ENCODE measurements around the gene PDGFA.

The PDGFA gene

DNA sequence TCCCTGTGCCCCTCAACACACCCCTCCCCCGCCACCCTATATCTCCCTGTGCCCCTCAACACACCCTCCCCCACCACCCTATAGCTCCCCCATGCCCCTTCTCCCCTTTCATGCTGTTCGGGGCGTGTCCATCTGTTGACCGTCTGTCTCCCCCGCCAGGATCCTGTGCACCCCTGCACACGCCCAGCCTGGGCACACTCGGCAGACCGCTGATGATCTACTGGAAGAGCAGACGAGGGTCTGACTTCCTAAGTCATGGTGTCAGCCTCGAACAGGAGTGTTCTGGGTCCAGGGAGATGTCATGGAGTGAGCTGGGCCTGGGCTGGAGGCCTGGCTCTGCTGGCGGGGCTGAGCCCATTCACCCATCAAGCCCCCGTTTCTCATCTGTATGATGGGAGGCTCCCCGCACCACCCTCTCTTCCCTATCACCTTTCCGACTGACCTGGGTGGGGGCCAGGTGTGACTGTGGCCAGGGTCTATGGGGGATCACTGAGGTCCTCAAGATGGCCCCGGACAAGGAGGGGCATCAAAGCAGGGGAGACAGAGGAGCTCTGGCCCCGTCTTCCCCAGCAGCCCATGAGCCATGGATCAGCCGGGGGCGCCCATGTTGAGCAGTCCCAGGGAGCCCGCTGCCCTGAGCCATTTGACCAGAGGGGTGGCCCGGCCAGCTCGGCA lies 48.3 kb downstream of the PDGFA start:
- DNase-seq: no peak

GRCh38 chr7:469563-469961 lies 50.1 kb downstream of the PDGFA start:
- DNase-seq: no peak

DNA sequence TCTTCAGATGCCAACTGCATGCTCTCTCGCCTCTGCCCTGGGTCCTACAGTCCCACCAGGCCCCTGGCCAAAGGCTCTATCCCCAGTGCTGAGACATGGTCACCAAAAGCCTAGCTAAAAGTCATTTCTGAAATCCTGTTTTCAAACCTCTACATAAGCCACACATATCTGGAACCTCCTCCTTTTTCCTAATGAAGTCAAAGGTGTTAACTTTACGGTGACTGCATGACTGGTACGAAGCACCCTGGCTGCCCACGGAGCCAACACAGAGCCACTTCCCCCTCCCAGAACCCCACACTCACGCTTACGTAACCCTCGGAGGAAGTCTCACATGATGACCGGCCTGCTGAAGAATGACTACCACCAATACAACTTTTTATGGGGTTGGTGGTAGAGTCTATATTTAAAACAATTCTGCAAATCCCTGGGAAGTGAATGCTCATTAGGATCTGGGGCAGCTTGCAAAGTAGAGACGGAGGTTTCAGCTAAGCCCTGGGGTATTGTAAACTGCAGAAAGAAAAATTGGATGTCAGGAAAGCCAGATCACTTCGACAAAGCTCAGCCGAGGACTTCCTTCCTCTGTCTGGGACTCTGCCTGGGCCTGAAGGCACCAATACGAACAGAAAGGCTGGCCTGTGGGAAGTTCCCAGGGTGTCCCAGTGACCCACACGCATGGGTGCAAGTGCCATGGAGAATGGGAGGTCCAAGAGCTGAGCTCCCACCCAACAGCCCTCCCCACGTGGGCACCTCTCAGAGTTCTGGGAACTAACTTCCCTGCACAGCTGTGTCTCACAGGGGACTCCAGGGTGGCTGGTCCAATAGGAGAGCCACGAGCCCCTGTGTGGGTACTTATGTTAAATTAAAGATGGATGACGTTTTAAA lies 50.7 kb downstream of the PDGFA start:
- no peak for DNase-seq

- DNase-seq: no peak
These were observed 51.6 kb downstream of the PDGFA start for GRCh38 chr7:467856-468545.

DNA sequence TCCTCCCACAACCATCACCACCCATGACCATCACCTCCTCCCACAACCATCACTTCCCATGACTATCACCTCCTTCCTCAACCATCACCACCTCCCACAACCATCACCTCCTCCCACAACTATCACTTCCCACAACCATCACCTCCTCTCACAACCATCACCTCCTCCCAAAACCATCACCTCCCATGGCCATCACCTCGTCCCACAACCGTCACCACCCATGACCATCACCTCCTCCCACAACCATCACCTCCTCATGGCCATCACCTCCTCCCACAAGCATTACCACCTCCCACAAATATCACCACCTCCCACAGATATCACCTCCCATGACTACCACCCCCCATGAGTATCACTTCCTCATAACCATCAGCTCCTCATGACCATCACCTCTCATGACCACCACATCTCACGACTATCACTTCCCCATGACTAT lies 52.2 kb downstream of the PDGFA start:
- no peak for DNase-seq

DNA sequence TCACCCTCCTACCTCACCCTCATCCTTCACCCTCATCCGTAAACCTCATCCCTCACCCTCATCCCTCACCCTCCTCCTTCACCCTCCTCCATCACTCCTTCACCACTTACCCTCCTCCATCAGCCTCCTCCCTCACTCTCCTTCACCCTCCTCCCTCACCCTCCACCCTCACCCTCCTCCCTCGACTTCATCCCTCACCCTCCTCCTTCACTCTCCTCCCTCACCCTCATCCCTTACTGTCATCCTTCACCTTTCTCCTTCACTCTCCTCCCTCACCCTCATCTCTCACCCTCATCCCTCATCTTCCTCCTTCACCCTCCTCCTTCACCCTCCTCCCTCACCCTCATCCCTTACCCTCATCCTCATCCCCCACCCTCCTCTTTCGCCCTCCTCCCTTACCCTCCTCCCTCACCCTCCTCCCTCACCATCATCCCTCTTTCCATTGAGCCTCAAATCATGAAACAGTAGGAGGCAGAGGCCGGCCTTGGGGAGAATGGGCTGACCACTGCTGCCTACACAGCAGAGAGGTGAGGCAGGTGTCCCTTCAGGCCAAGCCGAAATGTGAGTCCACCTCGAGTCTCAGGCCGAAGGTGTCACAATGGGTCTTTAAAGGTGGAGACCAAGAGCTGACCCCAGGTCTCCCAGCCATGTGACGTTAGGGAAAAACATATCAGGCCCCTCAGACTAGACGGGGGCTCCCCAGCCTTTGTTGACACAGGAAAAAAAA lies 53.0 kb downstream of the PDGFA start:
- no peak for DNase-seq

DNA sequence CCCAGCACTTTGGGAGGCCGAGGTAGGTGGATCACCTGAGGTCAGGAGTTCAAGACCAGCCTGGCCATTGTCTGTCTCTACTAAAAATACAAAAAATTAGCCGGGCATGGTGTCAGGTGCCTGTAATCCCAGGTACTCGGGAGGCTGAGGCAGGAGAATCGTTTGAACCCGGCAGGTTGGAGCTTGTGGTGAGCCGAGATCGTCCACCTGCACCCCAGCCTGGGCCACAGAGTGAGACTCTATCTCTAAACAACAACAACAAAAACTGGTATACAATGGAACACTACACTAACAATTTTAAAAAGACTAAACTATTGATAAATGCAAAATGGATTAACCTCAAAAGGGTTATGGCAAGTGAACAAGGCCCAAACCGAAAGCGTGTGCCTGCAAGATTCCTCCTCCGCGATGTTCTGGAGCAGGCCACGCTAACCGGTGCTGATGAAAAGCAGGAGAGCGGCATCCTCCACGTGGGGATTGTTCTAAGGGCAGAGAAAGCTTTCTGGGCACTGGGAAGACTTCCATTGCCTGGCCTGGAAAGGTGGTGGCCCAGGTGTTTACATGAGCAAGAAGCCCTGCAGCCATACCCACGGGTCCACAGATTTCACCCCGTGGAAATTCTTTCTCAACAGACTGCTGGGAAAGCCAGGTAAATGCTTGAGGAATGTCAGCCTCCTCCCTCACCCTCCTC lies 53.8 kb downstream of the PDGFA start:
- DNase-seq: no peak

- no peak for DNase-seq
These were observed 54.9 kb downstream of the PDGFA start for GRCh38 chr7:464454-465401.

GRCh38 chr7:463817-464453 lies 55.7 kb downstream of the PDGFA start:
- DNase-seq: no peak

DNA sequence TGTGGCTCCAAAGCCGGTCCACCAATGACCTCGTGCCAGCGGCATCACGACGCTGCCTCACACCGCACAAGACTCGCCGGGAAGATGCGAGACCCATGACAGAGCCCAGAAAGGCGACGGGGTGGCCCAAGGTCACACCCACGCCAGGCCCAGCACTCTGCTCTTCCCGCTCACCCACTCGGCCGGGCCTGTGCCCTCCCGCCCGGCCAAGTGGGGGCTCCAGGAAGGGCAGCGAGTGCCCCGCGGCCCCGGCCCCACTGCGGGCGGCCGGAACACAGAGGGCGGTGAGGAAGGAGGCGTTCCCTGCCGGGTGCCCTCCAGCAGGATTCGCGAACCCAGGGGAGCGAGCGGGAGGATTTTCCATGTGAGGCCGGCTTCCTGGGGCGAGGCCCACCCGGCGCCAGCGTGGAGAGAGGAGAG lies 56.3 kb downstream of the PDGFA start:
- DNase-seq: no peak

- DNase-seq: no peak
These were observed 57.2 kb downstream of the PDGFA start for GRCh38 chr7:462173-463103.

GRCh38 chr7:461453-462172 lies 58.0 kb downstream of the PDGFA start:
- DNase-seq: no peak

DNA sequence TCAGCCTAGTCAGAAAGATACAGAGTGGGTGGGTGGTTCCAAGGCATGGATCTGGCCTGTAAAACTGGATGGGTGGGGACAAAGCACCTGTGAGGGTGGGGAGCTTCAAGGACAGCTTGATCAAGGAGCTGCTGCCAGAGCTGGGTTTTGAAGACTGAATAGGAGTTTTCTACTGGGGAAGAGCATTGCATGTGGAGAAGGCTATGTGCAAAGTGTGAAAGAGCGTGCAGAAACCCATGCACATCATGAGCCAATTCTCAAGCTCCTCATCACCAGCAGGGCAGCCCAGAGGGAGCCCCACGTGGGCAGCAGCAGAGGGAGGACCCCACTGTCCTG lies 58.6 kb downstream of the PDGFA start:
- DNase-seq: no peak

GRCh38 chr7:460374-461116 lies 59.1 kb downstream of the PDGFA start:
- no peak for DNase-seq

DNA sequence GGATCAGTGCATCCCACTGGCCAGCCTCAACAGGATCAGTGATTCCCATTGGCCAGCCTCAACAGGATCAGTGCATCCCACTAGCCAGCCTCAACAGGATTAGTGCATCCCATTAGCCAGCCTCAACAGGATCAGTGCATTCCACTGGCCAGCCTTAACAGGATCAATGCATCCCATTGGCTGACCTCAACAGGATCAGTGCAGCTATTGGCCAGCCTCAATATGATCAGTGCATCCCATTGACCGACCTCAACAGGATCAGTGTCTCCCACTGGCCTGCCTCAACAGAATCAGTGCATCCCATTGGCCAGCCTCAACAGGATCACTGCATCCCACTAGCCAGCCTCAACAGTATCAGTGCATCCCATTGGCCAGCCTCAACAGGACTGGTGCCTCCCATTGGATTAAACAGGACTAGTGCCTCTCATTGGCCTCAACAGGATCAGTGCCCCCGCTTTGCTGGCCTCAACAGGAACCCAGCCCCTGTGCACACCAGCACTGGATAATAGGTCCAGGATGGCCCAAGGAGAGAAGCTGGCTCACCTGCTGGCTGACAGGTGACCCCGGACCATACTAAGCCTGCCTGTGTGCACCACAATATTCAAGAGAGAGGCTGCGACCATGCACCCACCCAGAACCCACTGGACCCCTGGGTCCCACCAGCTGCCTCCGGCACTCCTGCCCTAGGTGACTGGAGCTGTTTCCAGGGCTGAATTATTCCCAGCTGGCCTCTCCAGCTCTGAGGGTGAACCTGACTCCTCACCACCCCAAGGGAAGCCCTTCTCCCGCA lies 59.9 kb downstream of the PDGFA start:
- no peak for DNase-seq

DNA sequence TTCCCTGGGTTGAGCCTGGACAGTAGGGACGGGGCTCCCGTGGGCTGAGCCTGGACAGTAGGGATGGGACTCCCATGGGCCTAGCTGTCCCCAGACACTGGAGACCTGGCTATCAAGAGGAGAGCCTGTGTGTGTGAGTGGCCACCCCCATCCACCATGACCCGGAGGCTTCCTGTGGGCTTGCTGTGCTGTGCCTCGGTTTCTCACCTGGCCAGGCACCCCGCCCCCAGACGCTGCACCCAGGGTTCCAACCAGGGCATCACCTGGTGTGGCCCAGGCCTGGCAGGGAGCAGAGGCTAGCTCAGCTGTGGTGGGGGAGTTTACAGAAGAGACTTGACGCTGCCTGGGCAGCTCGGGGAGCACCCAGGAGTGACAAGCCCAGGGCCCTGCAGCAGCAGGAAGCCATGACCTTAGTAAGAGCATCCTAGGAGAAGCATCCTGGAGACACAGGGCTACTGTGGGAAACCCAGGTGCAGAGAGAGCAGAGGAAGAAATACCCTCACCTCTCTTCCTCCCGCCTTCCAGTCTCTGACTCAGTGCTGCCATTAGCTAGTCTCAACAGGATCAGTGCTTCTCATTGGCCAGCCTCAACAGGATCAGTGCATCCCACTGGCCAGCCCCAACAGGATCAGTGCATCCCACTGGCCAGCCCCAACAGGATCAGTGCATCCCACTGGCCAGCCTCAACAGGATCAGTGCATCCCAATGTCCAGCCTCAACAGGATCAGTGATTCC lies 61.0 kb downstream of the PDGFA start:
- DNase-seq: no peak

Data from NCI-H446 treated with DMSO at 0.1 percent for 48 hours (cell line).